NCI-H526 treated with DMSO at 0.1 percent for 48 hours (cell line): ENCODE data around the gene PSPH.
"Not testable (repeated sequence)": the region's sequence is repeated elsewhere in the genome, so short reads cannot be mapped to it uniquely, and the experiment has no call there.

Source experiments
- DNase-seq: peaks from one replicate; lab custom pipeline; 2025; lab: John Stamatoyannopoulos, UW

PSPH gene

GRCh38 chr7:56051339-56052191, at the start of gene PSPH, which contains the start of gene CCT6A:
TSS of gene PSPH (minus strand) at chr7:56051444. CDS start at chr7:56021212, 30,232 bp downstream.
TSS of gene CCT6A (plus strand) at chr7:56051765. CDS start at chr7:56051849, 84 bp downstream.
- peak; percentile 95 for DNase-seq

- DNase-seq = no peak
Measured at GRCh38 chr7:56099653-56100052, 48.4 kb upstream of the PSPH start.

- not testable (repeated sequence) for DNase-seq
Measured at GRCh38 chr7:56098187-56099008, 47.2 kb upstream of the PSPH start.

- no peak for DNase-seq
Measured at GRCh38 chr7:56097700-56098099, 46.5 kb upstream of the PSPH start.

- DNase-seq = no peak
Measured at GRCh38 chr7:56092789-56093531, 41.7 kb upstream of the PSPH start, which contains the start of gene PHKG1. TSS of gene PHKG1 (minus strand) at chr7:56092952. CDS start at chr7:56088941, 4,011 bp downstream.

- DNase-seq = not testable (repeated sequence)
Measured at GRCh38 chr7:56092388-56092787, 41.1 kb upstream of the PSPH start.

- no peak for DNase-seq
Measured at GRCh38 chr7:56091591-56091990, 40.3 kb upstream of the PSPH start.

GRCh38 chr7:56087445-56087844, 36.2 kb upstream of the PSPH start:
- no peak for DNase-seq

GRCh38 chr7:56086761-56087160, 35.5 kb upstream of the PSPH start:
- no peak for DNase-seq

- no peak for DNase-seq
Measured at GRCh38 chr7:56083150-56083785, 32.0 kb upstream of the PSPH start.

- DNase-seq = no peak
Measured at GRCh38 chr7:56081626-56082340, 30.5 kb upstream of the PSPH start.

- not testable (repeated sequence) for DNase-seq
Measured at GRCh38 chr7:56080726-56081435, 29.6 kb upstream of the PSPH start.

- no peak for DNase-seq
Measured at GRCh38 chr7:56079450-56080185, 28.4 kb upstream of the PSPH start.

- no peak for DNase-seq
Measured at GRCh38 chr7:56078196-56078595, 27.0 kb upstream of the PSPH start.

GRCh38 chr7:56077681-56078080, 26.4 kb upstream of the PSPH start:
- no peak for DNase-seq

GRCh38 chr7:56074371-56074791, 23.1 kb upstream of the PSPH start:
- DNase-seq = peak; percentile 71

- not testable (repeated sequence) for DNase-seq
Measured at GRCh38 chr7:56066376-56066775, 15.1 kb upstream of the PSPH start.

- peak; percentile 77 for DNase-seq
Measured at GRCh38 chr7:56063882-56064625, 12.8 kb upstream of the PSPH start, which contains the start of gene SUMF2. TSS of gene SUMF2 (plus strand) at chr7:56064286. CDS start at chr7:56064312, 26 bp downstream.

GRCh38 chr7:56063500-56063881, 12.2 kb upstream of the PSPH start:
- no peak for DNase-seq
